GM12878 (cell line): ENCODE results near the gene SMIM44.

Experiments
- CREB1 ChIP-seq: IDR thresholded peaks from 2 replicates; pipeline ENCODE4 v1.6.1; 2012; ENCODE audit warnings: low read depth, mild to moderate bottlenecking, inconsistent platforms
- HDAC2 ChIP-seq: fragments of 200-600 bp; sonication (generic); IDR thresholded peaks from 2 replicates; pipeline ENCODE4 v1.6.1; 2017
- MXI1 ChIP-seq: fragments of 150-350 bp; IDR thresholded peaks from 2 replicates; pipeline ENCODE4 v1.6.1; 2011; ENCODE audit warnings: low read depth, mild to moderate bottlenecking, inconsistent platforms, low read length, improper control_type of control experiment
- RAD21 ChIP-seq: IDR thresholded peaks from 2 replicates; pipeline ENCODE4 v1.6.1; 2011; ENCODE audit warnings: mild to moderate bottlenecking, low read depth, low read length, moderate library complexity; ENCODE audit not compliant: insufficient read depth
- SIN3A ChIP-seq: IDR thresholded peaks from 2 replicates; pipeline ENCODE4 v1.6.1; 2012; ENCODE audit warnings: low read depth, low read length, improper control_type of control experiment
- SIX5 ChIP-seq: IDR thresholded peaks from 2 replicates; pipeline ENCODE4 v1.6.1; 2011; ENCODE audit warnings: mild to moderate bottlenecking, low read depth, low read length, moderate library complexity; ENCODE audit not compliant: severe bottlenecking
- USF2 ChIP-seq: IDR thresholded peaks from 2 replicates; pipeline ENCODE4 v1.6.1; 2011; ENCODE audit warnings: low read depth, low read length, improper control_type of control experiment, borderline replicate concordance
- TF ChIP-seq, protein P1 (sequence below), 3 experiments: IDR thresholded peaks in 2 of 3; conservative IDR thresholded peaks in 1 of 3; 2 replicates each; pipeline ENCODE4 v1.5.1; 2011; ENCODE audit warnings: low read depth in 3 of 3, low read length in 3 of 3, mild to moderate bottlenecking in 3 of 3, control low read depth in 2 of 3, moderate library complexity in 2 of 3, inconsistent platforms in 1 of 3, mixed read lengths in 1 of 3; ENCODE audit not compliant: control insufficient read depth in 2 of 3, insufficient read depth in 1 of 3; ENCODE audit errors: extremely low read depth in 1 of 3

DNA sequence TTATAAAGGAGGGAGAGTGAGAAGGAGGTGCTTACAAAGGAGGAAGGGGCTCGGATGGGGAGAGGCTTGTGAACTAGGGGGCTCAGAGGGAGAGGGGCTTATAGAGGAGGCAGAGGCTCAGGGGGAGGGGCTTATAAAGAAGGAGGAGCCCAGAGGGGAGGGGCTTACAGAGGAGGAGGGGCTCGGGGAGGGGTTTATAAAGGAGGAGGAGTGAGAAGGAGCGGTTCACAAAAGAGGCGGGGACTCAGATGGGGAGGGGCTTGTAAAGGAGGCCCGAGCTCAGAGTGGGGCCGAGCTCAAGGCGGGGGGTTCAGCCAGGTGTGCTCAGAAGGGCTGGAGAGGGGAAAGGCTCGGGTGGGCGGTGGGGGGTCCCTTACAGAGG, 3.4 kb downstream of the SMIM44 start:
- TF ChIP-seq, protein P1, sequence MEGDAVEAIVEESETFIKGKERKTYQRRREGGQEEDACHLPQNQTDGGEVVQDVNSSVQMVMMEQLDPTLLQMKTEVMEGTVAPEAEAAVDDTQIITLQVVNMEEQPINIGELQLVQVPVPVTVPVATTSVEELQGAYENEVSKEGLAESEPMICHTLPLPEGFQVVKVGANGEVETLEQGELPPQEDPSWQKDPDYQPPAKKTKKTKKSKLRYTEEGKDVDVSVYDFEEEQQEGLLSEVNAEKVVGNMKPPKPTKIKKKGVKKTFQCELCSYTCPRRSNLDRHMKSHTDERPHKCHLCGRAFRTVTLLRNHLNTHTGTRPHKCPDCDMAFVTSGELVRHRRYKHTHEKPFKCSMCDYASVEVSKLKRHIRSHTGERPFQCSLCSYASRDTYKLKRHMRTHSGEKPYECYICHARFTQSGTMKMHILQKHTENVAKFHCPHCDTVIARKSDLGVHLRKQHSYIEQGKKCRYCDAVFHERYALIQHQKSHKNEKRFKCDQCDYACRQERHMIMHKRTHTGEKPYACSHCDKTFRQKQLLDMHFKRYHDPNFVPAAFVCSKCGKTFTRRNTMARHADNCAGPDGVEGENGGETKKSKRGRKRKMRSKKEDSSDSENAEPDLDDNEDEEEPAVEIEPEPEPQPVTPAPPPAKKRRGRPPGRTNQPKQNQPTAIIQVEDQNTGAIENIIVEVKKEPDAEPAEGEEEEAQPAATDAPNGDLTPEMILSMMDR (IDR thresholded peaks at IDR 0.05 in 2 of 3, conservative IDR thresholded peaks at IDR 0.05 in 1 of 3; ENCODE audit: control insufficient read depth in 2 of 3, extremely low read depth in 1 of 3, insufficient read depth in 1 of 3, low read depth in 3 of 3, low read length in 3 of 3) = no peak
- TF ChIP-seq CREB1 (no peak), SIX5 (no peak), HDAC2 (no peak), MXI1 (no peak), USF2 (no peak), RAD21 (no peak), SIN3A (no peak)
